Neural cell (in vitro differentiated cells): Measurements from ENCODE around the gene ARHGAP29.

Source experiments
- EP300 ChIP-seq: fragments of 450-650 bp; conservative IDR thresholded peaks from 2 replicates; pipeline ENCODE4 v1.6.1; 2014; ENCODE audit warnings: antibody characterized with exemption, mild to moderate bottlenecking, moderate library complexity; ENCODE audit not compliant: poor library complexity, severe bottlenecking
- EZH2 ChIP-seq: fragments of 200-600, 300-800 bp; shearing (Covaris generic), sonication (generic); IDR thresholded peaks from 2 replicates; pipeline ENCODE4 v1.6.1; 2014; ENCODE audit warnings: antibody characterized with exemption, low read length, borderline replicate concordance, mild to moderate bottlenecking; ENCODE audit not compliant: insufficient read depth, poor library complexity, severe bottlenecking
- POLR2AphosphoS5 ChIP-seq: IDR thresholded peaks from 2 replicates; pipeline ENCODE4 v1.6.1; 2012
- TF ChIP-seq, protein P1 (sequence below): fragments of 450-650 bp; IDR thresholded peaks from 2 replicates; pipeline ENCODE4 v1.5.1; 2014; ENCODE audit warnings: antibody characterized with exemption, mild to moderate bottlenecking, moderate library complexity; ENCODE audit not compliant: poor library complexity, severe bottlenecking
- TF ChIP-seq, protein P2 (sequence below): IDR thresholded peaks from 2 replicates; pipeline ENCODE4 v1.6.1; 2012; ENCODE audit warnings: borderline replicate concordance

GRCh38 chr1:94272388-94272787 lies 35.0 kb upstream of the ARHGAP29 start:
- TF ChIP-seq, protein P1, sequence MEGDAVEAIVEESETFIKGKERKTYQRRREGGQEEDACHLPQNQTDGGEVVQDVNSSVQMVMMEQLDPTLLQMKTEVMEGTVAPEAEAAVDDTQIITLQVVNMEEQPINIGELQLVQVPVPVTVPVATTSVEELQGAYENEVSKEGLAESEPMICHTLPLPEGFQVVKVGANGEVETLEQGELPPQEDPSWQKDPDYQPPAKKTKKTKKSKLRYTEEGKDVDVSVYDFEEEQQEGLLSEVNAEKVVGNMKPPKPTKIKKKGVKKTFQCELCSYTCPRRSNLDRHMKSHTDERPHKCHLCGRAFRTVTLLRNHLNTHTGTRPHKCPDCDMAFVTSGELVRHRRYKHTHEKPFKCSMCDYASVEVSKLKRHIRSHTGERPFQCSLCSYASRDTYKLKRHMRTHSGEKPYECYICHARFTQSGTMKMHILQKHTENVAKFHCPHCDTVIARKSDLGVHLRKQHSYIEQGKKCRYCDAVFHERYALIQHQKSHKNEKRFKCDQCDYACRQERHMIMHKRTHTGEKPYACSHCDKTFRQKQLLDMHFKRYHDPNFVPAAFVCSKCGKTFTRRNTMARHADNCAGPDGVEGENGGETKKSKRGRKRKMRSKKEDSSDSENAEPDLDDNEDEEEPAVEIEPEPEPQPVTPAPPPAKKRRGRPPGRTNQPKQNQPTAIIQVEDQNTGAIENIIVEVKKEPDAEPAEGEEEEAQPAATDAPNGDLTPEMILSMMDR: no peak
- no peak for TF ChIP-seq EP300
- TF ChIP-seq EZH2: no peak
- no peak for TF ChIP-seq POLR2AphosphoS5
- TF ChIP-seq, protein P2, sequence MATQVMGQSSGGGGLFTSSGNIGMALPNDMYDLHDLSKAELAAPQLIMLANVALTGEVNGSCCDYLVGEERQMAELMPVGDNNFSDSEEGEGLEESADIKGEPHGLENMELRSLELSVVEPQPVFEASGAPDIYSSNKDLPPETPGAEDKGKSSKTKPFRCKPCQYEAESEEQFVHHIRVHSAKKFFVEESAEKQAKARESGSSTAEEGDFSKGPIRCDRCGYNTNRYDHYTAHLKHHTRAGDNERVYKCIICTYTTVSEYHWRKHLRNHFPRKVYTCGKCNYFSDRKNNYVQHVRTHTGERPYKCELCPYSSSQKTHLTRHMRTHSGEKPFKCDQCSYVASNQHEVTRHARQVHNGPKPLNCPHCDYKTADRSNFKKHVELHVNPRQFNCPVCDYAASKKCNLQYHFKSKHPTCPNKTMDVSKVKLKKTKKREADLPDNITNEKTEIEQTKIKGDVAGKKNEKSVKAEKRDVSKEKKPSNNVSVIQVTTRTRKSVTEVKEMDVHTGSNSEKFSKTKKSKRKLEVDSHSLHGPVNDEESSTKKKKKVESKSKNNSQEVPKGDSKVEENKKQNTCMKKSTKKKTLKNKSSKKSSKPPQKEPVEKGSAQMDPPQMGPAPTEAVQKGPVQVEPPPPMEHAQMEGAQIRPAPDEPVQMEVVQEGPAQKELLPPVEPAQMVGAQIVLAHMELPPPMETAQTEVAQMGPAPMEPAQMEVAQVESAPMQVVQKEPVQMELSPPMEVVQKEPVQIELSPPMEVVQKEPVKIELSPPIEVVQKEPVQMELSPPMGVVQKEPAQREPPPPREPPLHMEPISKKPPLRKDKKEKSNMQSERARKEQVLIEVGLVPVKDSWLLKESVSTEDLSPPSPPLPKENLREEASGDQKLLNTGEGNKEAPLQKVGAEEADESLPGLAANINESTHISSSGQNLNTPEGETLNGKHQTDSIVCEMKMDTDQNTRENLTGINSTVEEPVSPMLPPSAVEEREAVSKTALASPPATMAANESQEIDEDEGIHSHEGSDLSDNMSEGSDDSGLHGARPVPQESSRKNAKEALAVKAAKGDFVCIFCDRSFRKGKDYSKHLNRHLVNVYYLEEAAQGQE: no peak
